Epidermal melanocyte (primary cell): Measurements from ENCODE around the gene GNAS-AS1.
A peak's percentile ranks its signal among the peaks of the same experiment; 100 is the strongest.
"Not testable (repeated sequence)": the region's sequence is repeated elsewhere in the genome, so short reads cannot be mapped to it uniquely, and the experiment has no call there.

Experiments
- DNase-seq: peaks from one replicate; pipeline ENCODE4 v3.0.0; 2011; ENCODE audit warnings: low spot score; ENCODE audit not compliant: insufficient read length

GNAS-AS1 gene

GRCh38 chr20:58836616-58837204 lies 14.0 kb downstream of the GNAS-AS1 start:
- no peak for DNase-seq

GRCh38 chr20:58835231-58835630 lies 15.5 kb downstream of the GNAS-AS1 start:
- no peak for DNase-seq

- DNase-seq = no peak
These were observed 16.8 kb downstream of the GNAS-AS1 start for GRCh38 chr20:58833921-58834320.

DNA sequence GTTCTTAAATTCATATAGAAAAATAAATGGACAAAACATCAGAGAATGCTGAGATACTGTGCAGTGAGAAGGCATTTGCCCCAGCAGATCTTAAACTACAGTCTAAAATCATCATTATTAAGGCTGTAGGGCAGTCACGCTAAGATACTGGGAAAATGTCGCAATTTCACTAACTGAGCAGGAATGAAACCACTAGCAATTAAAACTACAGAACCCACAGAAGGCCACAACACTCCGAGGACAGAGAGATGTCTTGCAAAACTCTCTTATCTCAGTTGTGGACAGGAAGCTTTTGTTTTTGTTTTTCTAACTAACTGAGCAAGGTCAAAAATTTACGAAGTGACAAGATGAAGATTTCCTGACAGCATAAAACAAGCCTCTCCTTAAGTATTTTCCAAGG lies 18.2 kb downstream of the GNAS-AS1 start:
- no peak for DNase-seq

- DNase-seq = peak; percentile 63
These were observed 21.2 kb downstream of the GNAS-AS1 start for GRCh38 chr20:58829531-58829941.

DNA sequence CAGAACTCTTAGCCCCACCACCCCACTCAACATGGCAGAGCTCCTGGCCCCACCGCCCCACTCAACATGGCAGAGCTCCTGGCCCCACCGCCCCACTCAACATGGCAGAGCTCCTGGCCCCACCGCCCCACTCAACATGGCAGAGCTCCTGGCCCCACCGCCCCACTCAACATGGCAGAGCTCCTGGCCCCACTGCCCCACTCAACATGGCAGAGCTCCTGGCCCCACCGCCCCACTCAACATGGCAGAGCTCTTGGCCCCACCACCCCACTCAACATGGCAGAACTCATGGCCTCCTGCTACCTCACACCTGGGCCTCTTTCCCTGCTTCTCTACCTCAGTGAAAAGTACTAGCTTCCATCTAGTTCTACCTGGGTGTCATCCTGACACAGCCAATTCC lies 21.9 kb downstream of the GNAS-AS1 start:
- not testable (repeated sequence) for DNase-seq

DNA sequence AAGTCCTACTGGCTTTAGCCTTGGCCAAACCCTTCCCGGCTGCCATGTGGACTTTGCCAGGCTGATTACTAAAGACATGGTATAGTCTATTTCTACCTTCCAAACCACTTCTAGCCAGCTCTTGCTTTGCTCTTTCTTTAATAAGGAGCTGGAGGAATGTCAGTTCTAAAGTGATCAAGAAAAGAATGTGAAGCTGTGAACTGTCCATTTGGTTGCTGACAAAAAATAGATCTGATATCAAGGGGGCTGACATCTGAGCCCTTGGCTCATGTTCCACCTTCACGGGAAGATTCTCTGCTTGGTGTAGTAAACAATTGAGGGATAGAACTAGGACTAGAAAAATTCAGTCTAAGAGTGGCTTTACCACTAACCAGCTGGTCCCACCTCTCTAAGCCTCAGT lies 22.6 kb downstream of the GNAS-AS1 start:
- no peak for DNase-seq

DNA sequence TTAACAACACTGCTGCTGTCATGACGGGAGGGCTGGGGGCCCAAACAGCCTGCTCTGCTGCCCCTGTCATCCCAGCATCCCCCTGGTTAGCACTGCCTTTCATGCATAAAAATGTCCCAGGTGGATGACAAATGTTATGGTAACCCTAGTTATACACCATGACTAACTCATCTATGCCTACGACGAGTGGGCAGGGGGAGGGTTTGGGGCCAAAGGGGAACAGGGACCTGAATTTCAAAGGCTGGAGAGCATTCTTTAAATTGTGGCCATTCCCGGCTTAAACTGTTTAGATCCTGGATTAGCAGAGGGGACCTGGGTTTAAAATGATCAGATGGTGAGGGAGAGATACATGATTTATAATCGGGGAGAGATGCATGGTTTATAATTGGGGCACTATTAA lies 24.4 kb downstream of the GNAS-AS1 start:
- no peak for DNase-seq

GRCh38 chr20:58825450-58825849 lies 25.3 kb downstream of the GNAS-AS1 start:
- DNase-seq = no peak

GRCh38 chr20:58824843-58825242 lies 25.9 kb downstream of the GNAS-AS1 start:
- DNase-seq = no peak

GRCh38 chr20:58822748-58823730 lies 27.7 kb downstream of the GNAS-AS1 start:
- DNase-seq = no peak

DNA sequence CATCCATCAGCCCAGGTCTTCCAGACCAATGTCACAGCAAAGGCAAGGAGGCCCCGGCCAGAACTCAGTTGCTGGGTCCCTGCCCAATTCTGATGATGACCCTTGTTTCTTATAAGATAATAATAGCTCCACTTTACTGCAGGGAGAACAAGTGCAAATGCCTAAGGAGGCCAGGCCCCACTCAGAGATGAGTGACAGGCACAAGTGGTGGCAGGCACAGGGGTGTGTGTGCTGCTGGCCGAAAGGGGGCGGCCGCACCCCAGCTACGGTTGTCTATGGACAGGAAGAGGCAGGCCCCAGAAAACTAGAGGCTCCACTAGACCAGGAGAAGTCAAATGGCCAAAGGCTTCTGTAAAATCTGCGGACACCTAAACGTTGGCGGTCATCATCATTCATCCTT lies 28.6 kb downstream of the GNAS-AS1 start:
- DNase-seq = no peak

- DNase-seq = not testable (repeated sequence)
These were observed 30.2 kb downstream of the GNAS-AS1 start for GRCh38 chr20:58820515-58820914.

DNA sequence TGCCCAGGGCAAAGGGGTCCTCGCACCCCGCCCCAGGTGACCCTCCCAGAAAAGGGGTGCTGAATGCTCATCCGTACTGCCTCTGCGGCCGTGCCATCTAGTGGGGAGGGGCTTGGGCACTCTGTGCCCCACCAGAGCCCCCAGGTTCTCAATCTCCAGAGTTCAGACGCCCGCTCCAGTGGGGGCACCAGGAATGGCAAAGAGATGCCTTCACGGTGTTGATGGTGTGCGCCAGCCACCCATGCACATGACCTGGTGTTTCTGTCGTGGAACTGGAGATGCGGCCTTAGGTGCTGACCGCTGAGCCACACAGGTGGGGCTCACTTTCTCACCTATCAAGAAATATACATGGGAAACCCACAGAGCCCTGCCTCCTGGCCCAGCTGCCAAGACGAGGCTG lies 30.8 kb downstream of the GNAS-AS1 start:
- no peak for DNase-seq

DNA sequence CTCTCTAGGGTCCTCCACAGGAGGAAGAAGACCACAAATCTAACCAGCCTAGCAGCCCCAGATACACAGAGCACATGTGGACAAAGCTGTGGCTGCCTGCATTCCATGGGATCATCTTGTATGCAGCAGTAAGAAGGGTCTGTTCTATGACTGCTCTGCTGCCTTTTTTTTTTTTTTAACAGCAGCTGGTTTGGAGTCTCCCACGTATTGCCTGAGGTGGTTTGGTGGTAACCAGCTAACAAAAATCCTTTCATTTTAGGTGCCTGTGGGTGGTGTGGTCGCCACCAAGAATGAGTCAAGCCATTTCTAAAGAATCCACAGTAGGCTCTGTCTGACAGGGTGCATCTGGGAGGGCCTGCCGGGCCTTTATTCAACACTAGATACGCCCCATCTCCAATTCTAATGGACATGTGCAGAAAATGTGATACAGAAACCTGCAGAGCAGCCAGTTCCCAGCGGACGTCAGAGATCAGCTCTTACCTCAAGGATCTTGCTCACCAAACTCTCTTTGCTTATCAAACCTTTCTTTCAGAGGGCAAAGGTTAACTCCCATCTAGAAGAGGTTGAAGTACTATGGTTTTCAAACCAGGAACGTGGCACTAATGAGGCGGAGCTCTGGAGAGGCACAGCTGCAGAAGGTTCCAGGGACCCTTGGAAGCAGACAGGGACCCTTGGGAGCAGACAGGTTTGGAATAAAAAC lies 32.0 kb downstream of the GNAS-AS1 start:
- DNase-seq = peak; percentile 97

DNA sequence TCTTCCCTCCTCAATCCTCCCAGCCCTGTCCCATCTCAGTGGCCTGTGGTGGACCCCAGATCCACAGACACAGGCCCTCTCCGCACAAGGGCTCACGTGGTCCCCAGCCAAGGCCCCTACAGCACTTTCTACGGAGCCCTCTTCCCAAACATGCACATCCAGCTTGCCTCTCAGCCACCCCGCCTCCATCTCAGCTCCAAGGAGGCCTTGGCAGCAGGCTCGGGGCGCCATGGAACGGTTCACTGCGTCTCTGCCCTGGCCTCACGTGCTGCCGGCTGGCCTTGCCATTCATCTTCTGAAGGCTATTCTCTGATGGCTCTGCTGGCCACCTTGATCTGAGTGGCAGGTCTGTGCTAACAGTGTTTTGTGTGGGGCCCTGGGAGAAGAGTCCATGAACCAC lies 33.0 kb downstream of the GNAS-AS1 start:
- DNase-seq = no peak

DNA sequence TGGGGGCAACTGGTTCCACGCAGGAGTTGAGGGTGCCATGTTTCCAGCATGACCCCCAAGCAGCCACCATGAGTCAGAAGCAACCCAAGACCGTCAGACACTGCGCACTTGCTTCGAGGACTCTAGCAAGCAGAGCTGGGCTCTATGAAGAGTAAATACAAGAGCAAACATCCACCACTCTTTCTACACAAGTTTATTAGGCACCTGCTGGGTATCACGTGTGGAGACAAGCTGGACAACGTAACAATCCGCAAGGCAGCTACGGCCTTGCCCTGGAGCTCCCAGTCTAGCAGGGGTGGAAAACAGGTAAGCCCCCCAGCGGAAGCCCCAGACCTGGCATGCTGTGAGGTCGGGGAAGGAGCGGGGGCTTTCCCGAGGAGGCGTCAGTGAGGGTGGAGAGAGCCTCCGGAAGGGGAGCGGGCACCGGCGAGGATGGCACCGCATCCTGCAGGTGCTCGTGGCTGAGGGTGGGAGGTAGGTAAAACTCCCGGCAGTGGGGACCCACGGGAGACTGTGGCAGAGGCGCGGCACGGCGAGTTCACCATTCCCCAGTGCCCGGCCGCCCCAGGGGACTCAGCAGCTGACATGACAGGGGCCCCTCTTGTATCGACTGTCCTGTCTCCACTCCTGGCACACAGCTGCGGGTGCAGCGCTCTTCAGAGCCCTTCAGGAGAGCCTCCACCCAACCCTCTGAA lies 33.6 kb downstream of the GNAS-AS1 start:
- DNase-seq = no peak

DNA sequence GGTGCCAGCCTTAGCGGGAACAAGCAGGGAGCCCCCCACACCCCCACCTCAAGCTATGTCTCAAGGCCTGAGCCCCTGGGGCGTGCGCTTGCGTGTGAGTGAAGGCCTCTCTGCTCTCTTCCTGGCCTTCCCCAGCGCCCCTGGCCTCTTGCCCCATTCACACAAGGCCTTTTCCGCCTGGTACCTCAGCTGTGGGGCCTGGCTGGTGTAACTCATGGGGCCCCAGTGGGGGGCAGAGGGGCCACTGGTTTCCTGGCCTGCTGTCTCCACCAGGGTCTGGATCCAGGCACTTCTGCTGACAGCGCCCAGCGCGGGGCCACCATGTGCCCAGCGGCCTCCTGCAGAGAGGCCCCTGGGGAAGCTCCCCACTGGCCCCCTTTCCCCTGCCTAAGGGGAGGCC lies 34.7 kb downstream of the GNAS-AS1 start:
- no peak for DNase-seq

GRCh38 chr20:58815448-58815847 lies 35.3 kb downstream of the GNAS-AS1 start:
- DNase-seq = no peak

DNA sequence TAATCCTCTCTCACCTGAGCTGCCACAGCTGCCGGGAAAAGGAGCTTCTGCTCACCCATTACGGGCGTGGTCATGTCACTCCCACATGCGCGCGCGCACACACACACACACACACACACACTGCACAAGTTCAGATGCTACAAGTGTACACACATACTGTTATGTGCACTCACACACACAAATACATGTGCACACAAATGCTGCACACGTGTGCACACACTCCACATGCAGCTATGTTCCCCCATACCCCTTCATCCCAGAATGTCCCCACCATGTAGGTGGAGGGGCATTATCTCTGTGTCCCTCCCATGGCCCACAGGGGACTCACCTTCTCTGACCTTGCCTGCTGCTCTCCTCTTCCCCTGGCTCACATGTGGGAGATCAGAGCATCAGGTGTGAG lies 37.3 kb downstream of the GNAS-AS1 start:
- DNase-seq = no peak

- DNase-seq = no peak
These were observed 39.4 kb downstream of the GNAS-AS1 start for GRCh38 chr20:58811334-58811733.

- no peak for DNase-seq
These were observed 39.8 kb downstream of the GNAS-AS1 start for GRCh38 chr20:58810879-58811250.
